Measurements from ENCODE around the gene WDCP. TPM values are rescaled to one million over a fixed set of nuclear protein-coding genes. Genes with fewer than 3 reads are reported as not detected.
"Not testable (repeated sequence)": the region's sequence is repeated elsewhere in the genome, so short reads cannot be mapped to it uniquely, and the experiment has no call there.

The WDCP gene
- total RNA-seq, 1 donor from 2014 or later: 12.5 TPM

DNA sequence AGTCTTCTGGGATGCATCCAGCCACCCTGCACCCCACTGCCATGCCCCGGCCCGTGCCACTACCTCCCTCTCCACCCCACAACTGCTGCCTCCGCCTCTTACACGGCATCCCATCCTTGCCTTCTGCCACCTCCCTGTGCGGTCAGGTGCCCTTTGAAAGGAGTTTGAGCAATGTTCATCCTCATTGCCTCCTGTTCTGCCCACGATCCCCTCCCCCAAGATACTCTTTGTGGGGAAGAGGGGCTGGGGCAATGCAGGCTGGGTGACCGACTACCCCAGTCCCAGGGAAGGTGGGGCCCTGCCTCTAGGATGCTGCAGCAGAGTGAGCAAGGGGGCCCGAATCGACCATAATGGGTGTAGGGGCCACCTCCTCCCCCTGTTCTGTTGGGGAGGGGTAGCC lies 28.9 kb downstream of the WDCP start:
- Mint-ChIP-seq H3K27ac (ENCODE audit: unreplicated experiment) (no peak overlapping the region), H3K4me3 (ENCODE audit: unreplicated experiment) (no peak overlapping the region), H3K9me3 (ENCODE audit: low read depth) (no peaks in the 10 kb centered on the region), H3K4me1 (ENCODE audit: low read depth) (peaks cover 11% of the 10 kb centered on the region), H3K36me3 (ENCODE audit: low read depth) (peaks cover 6% of the 10 kb centered on the region), H3K27me3 (ENCODE audit: low read depth) (no peaks in the 10 kb centered on the region)
- DNase-seq (ENCODE audit: low spot score): no peak
- TF ChIP-seq CTCF (IDR thresholded peaks at IDR 0.05): no peak

- H3K27ac Mint-ChIP-seq (ENCODE audit: unreplicated experiment): no peak overlapping the region
- TF ChIP-seq CTCF (IDR thresholded peaks at IDR 0.05): no peak
- peaks cover 11% of the 10 kb centered on the region for H3K4me1 Mint-ChIP-seq (ENCODE audit: low read depth)
- no peaks in the 10 kb centered on the region for H3K27me3 Mint-ChIP-seq (ENCODE audit: low read depth)
- H3K36me3 Mint-ChIP-seq (ENCODE audit: low read depth): peaks cover 3% of the 10 kb centered on the region
- H3K9me3 Mint-ChIP-seq (ENCODE audit: low read depth): no peaks in the 10 kb centered on the region
- DNase-seq (ENCODE audit: low spot score): no peak
- no peak overlapping the region for H3K4me3 Mint-ChIP-seq (ENCODE audit: unreplicated experiment)
Measured at GRCh38 chr2:24017711-24018110, 29.5 kb downstream of the WDCP start.

GRCh38 chr2:24016853-24017703 lies 30.1 kb downstream of the WDCP start:
- Mint-ChIP-seq H3K27me3 (ENCODE audit: low read depth) (no peaks in the 10 kb centered on the region), H3K36me3 (ENCODE audit: low read depth) (peaks cover 2% of the 10 kb centered on the region), H3K9me3 (ENCODE audit: low read depth) (no peaks in the 10 kb centered on the region), H3K27ac (ENCODE audit: unreplicated experiment) (no peak overlapping the region), H3K4me1 (ENCODE audit: low read depth) (peaks cover 11% of the 10 kb centered on the region), H3K4me3 (ENCODE audit: unreplicated experiment) (no peak overlapping the region)
- TF ChIP-seq CTCF (IDR thresholded peaks at IDR 0.05): no peak
- DNase-seq (ENCODE audit: low spot score): no peak

DNA sequence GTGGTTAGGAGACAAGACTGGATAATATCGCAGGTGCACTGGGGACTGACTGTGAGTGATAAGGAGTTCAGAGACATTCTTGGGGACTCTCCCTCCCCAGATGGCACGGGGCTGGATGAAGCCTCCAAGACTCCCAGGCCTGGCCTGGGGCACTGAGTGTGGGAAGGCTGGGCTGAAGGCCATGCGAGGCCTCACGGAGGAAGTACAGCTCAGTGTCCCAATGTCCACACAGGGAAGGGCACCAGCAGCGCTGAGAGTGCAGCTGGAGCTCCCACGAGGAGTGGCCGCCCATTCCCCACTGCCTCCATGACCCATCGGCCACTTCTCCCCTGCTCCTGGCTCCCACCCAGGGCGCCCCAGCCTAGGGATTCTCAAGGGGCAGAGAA lies 30.8 kb downstream of the WDCP start:
- Mint-ChIP-seq H3K36me3 (ENCODE audit: low read depth) (peaks cover 2% of the 10 kb centered on the region), H3K9me3 (ENCODE audit: low read depth) (no peaks in the 10 kb centered on the region), H3K27me3 (ENCODE audit: low read depth) (peaks cover 3% of the 10 kb centered on the region), H3K4me1 (ENCODE audit: low read depth) (peaks cover 11% of the 10 kb centered on the region), H3K4me3 (ENCODE audit: unreplicated experiment) (no peak overlapping the region), H3K27ac (ENCODE audit: unreplicated experiment) (no peak overlapping the region)
- DNase-seq (ENCODE audit: low spot score): no peak
- no peak for TF ChIP-seq CTCF (IDR thresholded peaks at IDR 0.05)

- Mint-ChIP-seq H3K4me3 (ENCODE audit: unreplicated experiment) (no peak overlapping the region), H3K9me3 (ENCODE audit: low read depth) (no peaks in the 10 kb centered on the region), H3K36me3 (ENCODE audit: low read depth) (no peaks in the 10 kb centered on the region), H3K27me3 (ENCODE audit: low read depth) (peaks cover 3% of the 10 kb centered on the region), H3K27ac (ENCODE audit: unreplicated experiment) (peak overlapping the region; percentile 8), H3K4me1 (ENCODE audit: low read depth) (peaks cover 11% of the 10 kb centered on the region)
- no peak for DNase-seq (ENCODE audit: low spot score)
- TF ChIP-seq CTCF (IDR thresholded peaks at IDR 0.05): no peak
Measured at GRCh38 chr2:24015562-24016375, 31.4 kb downstream of the WDCP start.

DNA sequence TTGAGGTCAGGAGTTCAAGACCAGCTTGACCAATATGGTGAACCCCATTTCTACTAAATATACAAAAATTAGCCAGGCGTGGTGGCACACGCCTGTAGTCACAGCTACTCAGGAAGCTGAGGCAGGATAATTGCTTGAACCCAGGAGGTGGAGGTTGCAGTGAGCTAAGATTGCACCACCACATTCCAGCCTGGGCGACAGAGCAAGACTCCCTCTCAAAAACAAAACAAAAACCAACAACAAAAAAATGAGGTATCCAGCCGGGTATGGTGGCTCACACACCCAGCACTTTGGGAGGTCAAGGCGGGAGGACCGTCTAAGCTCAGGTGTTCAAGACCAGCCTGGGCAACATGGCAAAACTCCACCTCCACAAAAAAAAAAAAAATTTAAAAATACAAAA lies 32.3 kb downstream of the WDCP start:
- not testable (repeated sequence) for H3K27ac Mint-ChIP-seq (ENCODE audit: unreplicated experiment); H3K4me3 Mint-ChIP-seq (ENCODE audit: unreplicated experiment); H3K27me3 Mint-ChIP-seq (ENCODE audit: low read depth); H3K9me3 Mint-ChIP-seq (ENCODE audit: low read depth); DNase-seq (ENCODE audit: low spot score); H3K36me3 Mint-ChIP-seq (ENCODE audit: low read depth)
- peaks cover 11% of the 10 kb centered on the region for H3K4me1 Mint-ChIP-seq (ENCODE audit: low read depth)

Measured in chondrocyte (in vitro differentiated cells).